ENCODE results near the gene RBM26. TPM values are rescaled to one million over a fixed set of nuclear protein-coding genes. Genes with fewer than 3 reads are reported as not detected.

RBM26 gene
- polyA plus RNA-seq, 3 donors, result 3.5 to 25.3 (median 5.0) TPM

DNA sequence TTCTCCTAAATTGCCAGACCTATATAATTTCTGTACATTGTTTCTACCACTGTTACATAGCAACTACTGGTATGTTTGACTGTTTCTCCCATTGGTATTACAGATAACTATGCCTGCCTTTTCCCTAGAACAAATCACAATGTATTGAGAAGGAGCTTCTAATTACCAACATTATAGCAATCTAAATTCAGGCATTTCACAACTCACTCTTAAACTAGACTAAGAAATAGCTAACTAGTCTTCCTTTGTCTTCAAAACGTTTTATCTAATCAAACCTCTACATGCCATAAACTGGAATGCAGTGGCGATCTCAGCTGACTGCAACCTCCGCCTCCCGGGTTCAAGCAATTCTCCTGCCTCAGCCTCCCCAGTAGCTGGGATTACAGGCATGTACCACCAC, 18.2 kb downstream of the RBM26 start:
- H3K36me3 ChIP-seq (replicated peaks in 1 of 2; ENCODE audit: control insufficient read depth in 1 of 2, insufficient read depth in 2 of 2, low read length in 2 of 2), result peaks cover 0 to 3% of the 10 kb centered on the region in 2 donors
- peaks cover 22% of the 10 kb centered on the region for H4K20me1 ChIP-seq (ENCODE audit: insufficient read depth, low read length)
- H3K9me3 ChIP-seq (replicated peaks in 1 of 2; ENCODE audit: control insufficient read depth in 1 of 2, insufficient read depth in 1 of 2, low read length in 2 of 2), result no peaks in the 10 kb centered on the region
- Mint-ChIP-seq H3K36me3 (peaks cover 4 to 6% of the 10 kb centered on the region in 2 donors), H3K27ac (peak overlapping the region in 3 of 7 donors; percentile 15 to 40 (median 36)), H3K9me3 (no peaks in the 10 kb centered on the region), H3K4me3 (no peak overlapping the region), H3K27me3 (ENCODE audit: low read depth in 3 of 3) (no peaks in the 10 kb centered on the region), H3K4me1 (peaks cover 35% of the 10 kb centered on the region)
- peaks cover 87% of the 10 kb centered on the region for H3K79me2 ChIP-seq (ENCODE audit: insufficient read depth, low read length)
- TF ChIP-seq CTCF (IDR thresholded peaks at IDR 0.05), result no peak
- H2AFZ ChIP-seq (ENCODE audit: insufficient read depth, low read depth, low read length, poor library complexity, severe bottlenecking), result no peak overlapping the region
- peaks cover 8 to 20% of the 10 kb centered on the region in 2 donors for H3K4me1 ChIP-seq (ENCODE audit: control insufficient read depth in 1 of 2, insufficient read depth in 2 of 2, low read length in 2 of 2)
- peak overlapping the region in 1 of 2 donors; percentile 31 for H3K27ac ChIP-seq (ENCODE audit: low read depth in 1 of 2, low read length in 2 of 2)
- DNase-seq, result no peak
- H3K4me2 ChIP-seq (replicated peaks; ENCODE audit: extremely low read depth, low read length, poor library complexity, severe bottlenecking), result no peak overlapping the region
- intact Hi-C loops (cut with micrococcal nuclease), result no loop called here
- no peak overlapping the region for H3K4me3 ChIP-seq (replicated peaks in 1 of 3; ENCODE audit: low read depth in 2 of 3, low read length in 3 of 3)
- H3K27me3 ChIP-seq (ENCODE audit: control insufficient read depth in 2 of 2, insufficient read depth in 2 of 2, low read length in 2 of 2), result no peaks in the 10 kb centered on the region
- H3K9ac ChIP-seq (ENCODE audit: insufficient read depth, low read length, poor library complexity, severe bottlenecking), result no peak overlapping the region
- WGBS (ENCODE audit: insufficient coverage), result 83% methylated on average over 1 of the region's 4 CpGs

DNA sequence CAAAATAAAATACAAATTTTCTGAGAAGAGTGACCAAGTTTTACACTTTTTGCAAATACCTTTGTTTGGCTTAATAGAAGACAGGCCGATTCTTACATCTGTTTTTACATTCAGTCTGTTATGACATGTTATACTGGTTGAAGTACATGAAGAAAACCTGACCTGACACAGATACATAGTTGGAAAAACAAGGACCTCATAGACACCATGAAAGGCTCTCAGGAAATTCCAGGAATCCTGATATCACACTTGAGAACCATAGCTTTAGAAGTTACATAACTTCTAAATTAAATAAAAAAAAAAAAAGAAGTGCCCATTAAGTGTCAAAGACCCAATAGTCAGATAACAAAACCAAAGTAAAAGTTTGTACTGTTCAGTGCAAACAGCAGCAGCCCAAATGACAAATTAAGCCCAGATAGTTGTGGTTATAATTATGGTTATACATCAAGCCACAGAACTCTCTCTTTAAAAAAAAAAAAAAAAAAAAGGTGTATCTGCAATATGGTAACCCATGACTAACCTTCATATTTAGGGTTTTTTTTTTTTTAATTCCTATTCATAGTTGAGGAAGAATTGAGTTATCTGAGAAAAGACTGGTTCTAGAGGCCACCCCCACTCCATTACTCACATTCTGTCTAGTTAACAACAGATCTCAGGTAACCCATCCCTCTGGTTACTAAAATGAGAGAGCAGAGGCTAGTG, 19.8 kb downstream of the RBM26 start:
- Mint-ChIP-seq H3K9me3 (no peaks in the 10 kb centered on the region), H3K27ac (peak overlapping the region in 1 of 7 donors; percentile 45), H3K27me3 (ENCODE audit: low read depth in 3 of 3) (no peaks in the 10 kb centered on the region), H3K4me3 (no peak overlapping the region), H3K4me1 (peaks cover 38% of the 10 kb centered on the region), H3K36me3 (peaks cover 4 to 6% of the 10 kb centered on the region in 2 donors)
- Histone ChIP-seq H3K4me3 (replicated peaks in 1 of 3; ENCODE audit: low read depth in 2 of 3, low read length in 3 of 3) (no peak overlapping the region), H3K36me3 (replicated peaks in 1 of 2; ENCODE audit: control insufficient read depth in 1 of 2, insufficient read depth in 2 of 2, low read length in 2 of 2) (peaks cover 0 to 3% of the 10 kb centered on the region in 2 donors), H3K9me3 (replicated peaks in 1 of 2; ENCODE audit: control insufficient read depth in 1 of 2, insufficient read depth in 1 of 2, low read length in 2 of 2) (no peaks in the 10 kb centered on the region), H3K4me2 (replicated peaks; ENCODE audit: extremely low read depth, low read length, poor library complexity, severe bottlenecking) (no peak overlapping the region), H4K20me1 (ENCODE audit: insufficient read depth, low read length) (peaks cover 29% of the 10 kb centered on the region), H3K27me3 (ENCODE audit: control insufficient read depth in 2 of 2, insufficient read depth in 2 of 2, low read length in 2 of 2) (no peaks in the 10 kb centered on the region), H2AFZ (ENCODE audit: insufficient read depth, low read depth, low read length, poor library complexity, severe bottlenecking) (no peak overlapping the region), H3K9ac (ENCODE audit: insufficient read depth, low read length, poor library complexity, severe bottlenecking) (no peak overlapping the region), H3K27ac (ENCODE audit: low read depth in 1 of 2, low read length in 2 of 2) (no peak overlapping the region), H3K4me1 (ENCODE audit: control insufficient read depth in 1 of 2, insufficient read depth in 2 of 2, low read length in 2 of 2) (peaks cover 15 to 28% of the 10 kb centered on the region in 2 donors), H3K79me2 (ENCODE audit: insufficient read depth, low read length) (peaks cover 95% of the 10 kb centered on the region)
- intact Hi-C loops (cut with micrococcal nuclease), result no loop called here
- TF ChIP-seq CTCF (IDR thresholded peaks at IDR 0.05), result no peak
- DNase-seq, result no peak
- no CpG with 5 or more reads among the region's 1 CpG for WGBS (ENCODE audit: insufficient coverage)

Measured in CD14-positive monocyte (primary cell).